HL-60 (cell line): ENCODE data around the gene AIG1.

Source experiments
- DNase-seq, 2 experiments: peaks; one replicate each; pipeline ENCODE4 v3.0.0-alpha.2; 2010 to 2020; ENCODE audit warnings: low read depth in 1 of 2, low spot score in 1 of 2
- H3K27ac ChIP-seq: fragments of 250-450 bp; sonication (Bioruptor Pico); replicated peaks from 2 replicates; pipeline ENCODE4 v1.5.1; 2020; ENCODE audit warnings: mild to moderate bottlenecking, moderate library complexity
- H3K27me3 ChIP-seq: fragments of 250-450 bp; sonication (Bioruptor Pico); 2 replicates; pipeline ENCODE4 v1.5.1; 2021; ENCODE audit warnings: mild to moderate bottlenecking, moderate library complexity; ENCODE audit not compliant: insufficient read depth, poor library complexity, severe bottlenecking
- H3K4me3 ChIP-seq: replicated peaks from 2 replicates; pipeline ENCODE4 v1.5.1; 2011; ENCODE audit warnings: mild to moderate bottlenecking, control low read depth, low read length; ENCODE audit not compliant: insufficient read depth
- GABPA ChIP-seq: IDR thresholded peaks from 2 replicates; pipeline ENCODE4 v1.6.1; 2012; ENCODE audit warnings: low read depth
- POLR2AphosphoS5 ChIP-seq: IDR thresholded peaks from 2 replicates; pipeline ENCODE4 v1.6.1; 2012; ENCODE audit warnings: low read depth
- SPI1 ChIP-seq: IDR thresholded peaks from 2 replicates; pipeline ENCODE4 v1.6.1; 2012; ENCODE audit warnings: low read depth, mild to moderate bottlenecking, borderline replicate concordance
- TF ChIP-seq, protein P1 (sequence below): IDR thresholded peaks from 2 replicates; pipeline ENCODE4 v1.6.1; 2012; ENCODE audit warnings: low read depth; ENCODE audit not compliant: insufficient replicate concordance
- TF ChIP-seq, protein P2 (sequence below): IDR thresholded peaks from one replicate; pipeline ENCODE4 v1.5.1; 2011; ENCODE audit warnings: low read length, control low read depth, inconsistent platforms; ENCODE audit not compliant: insufficient read depth

AIG1 gene

DNA sequence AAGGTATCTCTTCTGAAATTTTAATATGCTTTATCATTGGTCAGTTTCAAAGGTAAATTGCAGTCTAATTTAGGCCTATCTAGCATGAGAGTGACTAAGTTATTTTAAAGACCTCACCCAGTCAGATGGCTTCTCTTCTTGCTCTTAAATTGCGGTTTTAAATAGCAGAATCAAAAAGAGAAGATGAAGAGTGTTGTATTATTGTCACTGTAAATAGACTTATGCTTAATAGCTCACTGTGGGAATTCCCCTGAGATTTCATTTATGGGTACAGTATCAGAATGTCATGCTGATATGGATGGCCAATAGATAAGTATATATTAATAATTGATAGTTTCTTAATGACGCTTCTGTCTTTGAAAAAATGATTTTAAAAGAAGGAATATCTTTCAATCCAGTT is 35.7 kb downstream of the AIG1 start:
- TF ChIP-seq, protein P1, sequence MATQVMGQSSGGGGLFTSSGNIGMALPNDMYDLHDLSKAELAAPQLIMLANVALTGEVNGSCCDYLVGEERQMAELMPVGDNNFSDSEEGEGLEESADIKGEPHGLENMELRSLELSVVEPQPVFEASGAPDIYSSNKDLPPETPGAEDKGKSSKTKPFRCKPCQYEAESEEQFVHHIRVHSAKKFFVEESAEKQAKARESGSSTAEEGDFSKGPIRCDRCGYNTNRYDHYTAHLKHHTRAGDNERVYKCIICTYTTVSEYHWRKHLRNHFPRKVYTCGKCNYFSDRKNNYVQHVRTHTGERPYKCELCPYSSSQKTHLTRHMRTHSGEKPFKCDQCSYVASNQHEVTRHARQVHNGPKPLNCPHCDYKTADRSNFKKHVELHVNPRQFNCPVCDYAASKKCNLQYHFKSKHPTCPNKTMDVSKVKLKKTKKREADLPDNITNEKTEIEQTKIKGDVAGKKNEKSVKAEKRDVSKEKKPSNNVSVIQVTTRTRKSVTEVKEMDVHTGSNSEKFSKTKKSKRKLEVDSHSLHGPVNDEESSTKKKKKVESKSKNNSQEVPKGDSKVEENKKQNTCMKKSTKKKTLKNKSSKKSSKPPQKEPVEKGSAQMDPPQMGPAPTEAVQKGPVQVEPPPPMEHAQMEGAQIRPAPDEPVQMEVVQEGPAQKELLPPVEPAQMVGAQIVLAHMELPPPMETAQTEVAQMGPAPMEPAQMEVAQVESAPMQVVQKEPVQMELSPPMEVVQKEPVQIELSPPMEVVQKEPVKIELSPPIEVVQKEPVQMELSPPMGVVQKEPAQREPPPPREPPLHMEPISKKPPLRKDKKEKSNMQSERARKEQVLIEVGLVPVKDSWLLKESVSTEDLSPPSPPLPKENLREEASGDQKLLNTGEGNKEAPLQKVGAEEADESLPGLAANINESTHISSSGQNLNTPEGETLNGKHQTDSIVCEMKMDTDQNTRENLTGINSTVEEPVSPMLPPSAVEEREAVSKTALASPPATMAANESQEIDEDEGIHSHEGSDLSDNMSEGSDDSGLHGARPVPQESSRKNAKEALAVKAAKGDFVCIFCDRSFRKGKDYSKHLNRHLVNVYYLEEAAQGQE: no peak
- Histone ChIP-seq H3K27ac (no peak overlapping the region), H3K27me3 (no peaks in the 10 kb centered on the region), H3K4me3 (no peak overlapping the region)
- DNase-seq: no peak

DNA sequence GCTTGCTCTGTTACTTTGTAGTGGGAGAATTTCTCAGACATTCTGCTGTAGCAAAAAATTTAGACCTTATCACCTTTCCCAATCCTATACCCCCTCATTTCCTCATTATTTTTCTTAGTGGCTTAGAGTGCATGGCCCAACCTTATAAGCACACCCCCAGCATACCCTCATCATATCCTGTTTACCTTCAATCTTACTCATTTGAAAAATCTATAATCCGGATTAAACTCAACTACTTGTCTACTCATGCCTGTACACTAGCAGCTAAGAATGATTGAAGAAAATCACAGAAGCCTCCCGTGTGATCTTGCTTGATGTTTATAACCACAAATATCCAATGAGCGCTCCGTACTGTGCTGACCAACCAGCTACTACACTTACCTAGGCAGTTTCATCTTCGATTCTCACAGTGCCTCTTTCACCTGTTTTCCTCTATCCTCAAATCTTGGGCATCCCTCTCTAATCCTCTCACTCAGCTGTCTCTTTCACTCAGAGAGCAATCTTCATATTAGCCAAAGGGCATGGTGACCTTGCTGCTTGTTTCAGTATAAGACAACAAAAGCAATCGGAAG is 36.6 kb downstream of the AIG1 start:
- DNase-seq: no peak
- H3K27ac ChIP-seq: no peak overlapping the region
- TF ChIP-seq, protein P2, sequence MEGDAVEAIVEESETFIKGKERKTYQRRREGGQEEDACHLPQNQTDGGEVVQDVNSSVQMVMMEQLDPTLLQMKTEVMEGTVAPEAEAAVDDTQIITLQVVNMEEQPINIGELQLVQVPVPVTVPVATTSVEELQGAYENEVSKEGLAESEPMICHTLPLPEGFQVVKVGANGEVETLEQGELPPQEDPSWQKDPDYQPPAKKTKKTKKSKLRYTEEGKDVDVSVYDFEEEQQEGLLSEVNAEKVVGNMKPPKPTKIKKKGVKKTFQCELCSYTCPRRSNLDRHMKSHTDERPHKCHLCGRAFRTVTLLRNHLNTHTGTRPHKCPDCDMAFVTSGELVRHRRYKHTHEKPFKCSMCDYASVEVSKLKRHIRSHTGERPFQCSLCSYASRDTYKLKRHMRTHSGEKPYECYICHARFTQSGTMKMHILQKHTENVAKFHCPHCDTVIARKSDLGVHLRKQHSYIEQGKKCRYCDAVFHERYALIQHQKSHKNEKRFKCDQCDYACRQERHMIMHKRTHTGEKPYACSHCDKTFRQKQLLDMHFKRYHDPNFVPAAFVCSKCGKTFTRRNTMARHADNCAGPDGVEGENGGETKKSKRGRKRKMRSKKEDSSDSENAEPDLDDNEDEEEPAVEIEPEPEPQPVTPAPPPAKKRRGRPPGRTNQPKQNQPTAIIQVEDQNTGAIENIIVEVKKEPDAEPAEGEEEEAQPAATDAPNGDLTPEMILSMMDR: no peak
- no peaks in the 10 kb centered on the region for H3K27me3 ChIP-seq
- no peak overlapping the region for H3K4me3 ChIP-seq

DNA sequence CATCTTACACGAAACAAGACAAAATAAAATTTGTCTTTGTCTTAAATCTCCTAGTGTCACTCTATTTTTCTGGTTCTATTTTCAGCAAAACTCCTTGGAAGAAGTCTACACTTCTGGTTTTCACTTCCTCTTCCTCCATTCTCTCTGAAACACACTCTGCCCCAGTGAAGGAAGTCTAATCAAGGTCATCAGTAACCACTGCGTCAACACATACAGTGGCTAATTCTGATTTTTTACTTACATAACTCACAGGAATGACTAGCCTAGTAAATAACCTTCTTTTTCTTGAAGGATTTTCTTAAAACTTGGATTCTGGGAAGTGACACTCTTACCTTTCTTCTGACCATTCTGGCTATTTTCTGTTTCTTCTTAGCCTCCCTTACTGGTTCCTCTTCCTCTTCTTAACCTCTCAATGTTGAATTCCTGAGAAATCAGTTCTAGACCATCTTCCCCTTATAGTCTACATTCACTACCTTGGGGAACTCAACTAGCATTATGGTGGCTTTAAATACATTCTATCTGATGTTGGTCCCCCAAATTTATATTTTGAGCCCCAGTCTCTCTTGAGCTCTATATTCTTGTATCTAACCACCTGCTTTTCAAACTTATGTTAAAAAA is 37.5 kb downstream of the AIG1 start:
- H3K27ac ChIP-seq: no peak overlapping the region
- peak in 1 of 2 experiments; percentile 34 for DNase-seq
- no peaks in the 10 kb centered on the region for H3K27me3 ChIP-seq
- TF ChIP-seq, protein P1: no peak
- TF ChIP-seq, protein P2: no peak
- TF ChIP-seq SPI1 (peak; percentile 96), GABPA (no peak), POLR2AphosphoS5 (no peak)
- H3K4me3 ChIP-seq: no peak overlapping the region

DNA sequence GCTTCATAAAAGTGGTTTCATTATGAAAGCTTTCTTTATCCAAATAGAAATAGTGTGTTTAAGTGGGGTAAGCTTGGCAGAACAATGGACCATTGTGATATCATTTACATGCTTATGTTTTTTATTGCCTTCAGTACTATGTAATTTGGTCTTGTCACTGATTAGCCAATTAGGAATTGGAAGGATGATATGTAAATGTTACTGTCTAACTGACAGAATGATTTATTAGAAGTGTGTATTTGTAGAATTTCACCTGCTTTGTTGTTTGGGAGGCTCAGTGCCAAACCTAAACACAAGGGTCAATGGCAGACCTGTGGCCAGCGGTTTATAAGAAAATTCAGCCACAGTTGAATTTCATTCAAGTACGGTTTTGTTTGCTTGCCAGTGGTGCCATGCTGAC is 39.0 kb downstream of the AIG1 start:
- H3K4me3 ChIP-seq: no peak overlapping the region
- H3K27ac ChIP-seq: no peak overlapping the region
- TF ChIP-seq SPI1: no peak
- TF ChIP-seq, protein P2: no peak
- TF ChIP-seq, protein P1: no peak
- H3K27me3 ChIP-seq: no peaks in the 10 kb centered on the region
- no peak for DNase-seq
